Renal pelvis (tissue), 4 donors: ENCODE data around the gene BCL2L1. TPM values are rescaled to one million over a fixed set of nuclear protein-coding genes. Genes with fewer than 3 reads are reported as not detected.

Experiments
- DNase-seq: peaks from one replicate; pipeline ENCODE4 v3.0.0-alpha.2; 2013
- polyA plus RNA-seq, 3 donors: library from polyadenylated mRNA; unstranded; fragments of 120-200 nt; gene quantifications; one replicate each; pipeline ENCODE4 v1.2.1, GENCODE V29; 2013; ENCODE audit not compliant: insufficient read length in 3 of 3

Gene BCL2L1
- polyA plus RNA-seq, 3 donors: 80.1 to 84.8 (median 81.1) TPM

DNA sequence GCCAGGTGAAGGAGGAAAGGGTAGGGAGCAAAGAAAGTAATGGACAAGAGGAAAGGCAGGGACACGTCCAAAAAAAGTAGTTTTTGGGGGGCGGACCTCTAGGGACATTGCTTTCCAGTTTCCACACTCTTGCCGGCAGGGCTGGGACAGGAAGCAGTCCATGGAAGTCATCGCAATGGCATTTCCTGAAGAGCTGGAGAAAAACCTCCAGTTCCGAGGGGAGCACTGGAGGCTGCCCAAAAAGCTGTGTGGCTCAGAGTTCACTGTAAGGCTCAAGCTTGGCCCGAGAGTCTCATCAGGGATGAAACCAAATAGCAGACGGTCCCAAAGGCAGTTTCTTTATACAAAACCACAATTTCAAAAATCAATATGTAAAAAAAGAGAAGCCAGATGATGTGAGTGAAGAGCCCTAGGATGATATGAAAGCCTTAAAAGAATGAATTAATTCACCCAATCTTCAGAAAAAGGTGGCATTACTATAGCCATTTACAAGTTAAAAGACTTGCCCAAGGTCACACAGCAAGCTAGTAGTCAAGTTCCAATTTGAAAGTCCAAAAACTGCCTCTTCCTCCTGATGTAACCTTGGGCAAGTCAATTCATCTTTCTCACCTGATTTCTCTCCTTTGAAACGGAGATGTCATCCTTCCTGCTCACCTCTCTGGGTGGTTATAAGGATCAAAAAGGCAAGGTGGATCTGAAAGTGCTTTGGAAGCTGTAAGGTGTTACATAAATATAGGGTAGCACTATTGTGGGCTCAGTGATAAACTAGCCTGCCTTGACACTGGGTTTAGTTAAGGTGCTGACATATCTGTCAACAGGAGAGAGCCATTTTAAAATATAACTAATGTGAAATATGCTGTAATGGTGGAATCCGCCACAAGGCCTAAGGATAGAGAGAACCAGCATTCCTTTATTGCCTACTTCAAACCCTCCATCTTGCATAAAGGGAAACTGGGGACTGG, 9.1 kb downstream of the BCL2L1 start:
- DNase-seq: peak; percentile 69

GRCh38 chr20:31712564-31713311, 9.9 kb downstream of the BCL2L1 start:
- peak; percentile 78 for DNase-seq

DNA sequence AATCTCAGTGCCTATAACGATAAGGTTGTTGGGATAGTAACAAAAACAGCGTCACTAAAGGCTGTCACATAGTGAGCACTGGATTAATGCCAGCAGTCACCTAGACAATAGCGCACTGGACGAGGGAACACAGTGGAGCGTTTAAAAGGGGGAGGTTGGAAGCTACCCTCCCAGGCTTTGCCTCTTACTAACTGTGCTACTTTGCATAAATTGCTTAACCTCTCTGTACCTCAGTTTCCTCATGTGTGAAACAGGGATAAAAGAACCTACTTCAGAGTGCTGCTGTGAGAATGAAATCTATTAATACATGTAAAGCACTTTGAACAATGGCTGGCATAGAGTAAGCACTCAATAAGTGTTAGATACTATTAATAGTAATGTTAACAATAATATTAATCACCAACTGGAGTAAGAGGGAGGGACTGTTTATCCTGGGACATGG, 10.5 kb downstream of the BCL2L1 start:
- DNase-seq: no peak

- no peak for DNase-seq
Observed at GRCh38 chr20:31711179-31712111, 11.2 kb downstream of the BCL2L1 start.

DNA sequence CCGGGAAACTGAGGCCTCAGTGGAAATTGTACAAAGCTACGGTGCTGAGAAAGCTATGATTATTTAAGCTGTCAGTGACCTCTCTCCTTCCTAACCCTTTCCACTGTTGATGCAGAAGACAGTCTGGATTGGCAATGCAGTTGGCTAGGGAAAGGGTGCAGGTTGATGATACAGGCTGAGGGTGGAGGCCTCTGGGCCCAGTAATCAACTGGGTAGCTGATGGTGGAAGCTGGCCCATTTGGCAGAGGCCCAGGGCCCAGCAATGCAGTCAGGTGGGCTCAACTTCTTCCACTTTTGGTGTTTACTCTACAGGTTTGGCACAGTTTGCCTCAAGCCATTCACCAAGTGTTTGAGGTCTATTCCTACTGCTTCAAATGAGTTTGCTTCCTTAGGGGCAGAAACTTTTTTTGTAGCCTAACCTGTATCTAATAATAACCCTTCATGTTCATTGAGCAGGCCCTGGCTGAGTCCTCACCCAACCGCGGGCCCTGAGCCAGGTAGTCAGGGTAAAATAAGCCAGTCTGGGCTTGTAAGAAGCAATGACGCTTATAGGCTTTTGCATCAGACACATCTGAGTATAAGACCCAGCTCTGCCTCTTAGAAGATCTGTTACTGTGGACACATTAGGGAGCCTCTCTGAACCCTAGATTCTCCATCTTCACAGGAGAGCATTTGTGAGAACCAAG, 12.1 kb downstream of the BCL2L1 start:
- no peak for DNase-seq

GRCh38 chr20:31709939-31710338, 12.7 kb downstream of the BCL2L1 start:
- no peak for DNase-seq

- no peak for DNase-seq
Observed at GRCh38 chr20:31708736-31709534, 13.7 kb downstream of the BCL2L1 start.

DNA sequence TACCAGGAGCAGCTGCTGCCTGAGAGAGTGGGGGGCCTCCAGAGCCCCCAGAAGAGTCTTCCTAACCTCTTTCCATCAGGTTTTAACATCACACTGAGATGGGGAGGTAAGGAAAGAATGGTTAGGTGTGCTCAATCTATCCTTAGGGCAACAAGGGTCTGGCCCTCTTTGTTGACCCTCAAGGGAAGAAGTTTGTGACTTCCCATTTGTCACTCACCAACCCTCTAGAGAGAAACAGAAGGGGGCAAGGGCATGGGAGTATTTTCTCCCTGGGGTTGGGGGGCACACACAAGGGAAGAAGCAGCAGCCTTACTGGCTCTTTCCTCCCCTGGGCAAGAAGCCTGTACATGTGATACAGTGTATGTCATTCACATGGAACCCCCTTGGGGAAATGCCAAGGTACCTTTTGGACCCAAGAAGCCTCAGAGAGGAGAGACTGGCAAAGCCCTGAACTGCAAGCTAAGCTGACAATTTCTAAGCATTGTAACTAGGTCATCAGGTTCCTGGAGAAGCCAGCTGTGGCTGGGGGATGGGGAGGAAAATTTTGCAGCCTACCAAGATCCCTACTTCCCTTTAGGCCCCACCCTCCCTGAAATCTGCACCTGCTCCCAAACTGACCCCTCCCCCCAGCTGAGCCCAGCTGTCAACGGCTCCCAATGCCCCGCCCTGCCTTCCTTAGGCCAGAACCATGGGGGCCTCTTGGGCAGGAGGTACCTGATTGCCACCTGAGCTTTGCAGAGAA, 14.5 kb downstream of the BCL2L1 start:
- no peak for DNase-seq

GRCh38 chr20:31707258-31707615, 15.4 kb downstream of the BCL2L1 start:
- no peak for DNase-seq

- DNase-seq: no peak
Observed at GRCh38 chr20:31706607-31707257, 15.9 kb downstream of the BCL2L1 start.

DNA sequence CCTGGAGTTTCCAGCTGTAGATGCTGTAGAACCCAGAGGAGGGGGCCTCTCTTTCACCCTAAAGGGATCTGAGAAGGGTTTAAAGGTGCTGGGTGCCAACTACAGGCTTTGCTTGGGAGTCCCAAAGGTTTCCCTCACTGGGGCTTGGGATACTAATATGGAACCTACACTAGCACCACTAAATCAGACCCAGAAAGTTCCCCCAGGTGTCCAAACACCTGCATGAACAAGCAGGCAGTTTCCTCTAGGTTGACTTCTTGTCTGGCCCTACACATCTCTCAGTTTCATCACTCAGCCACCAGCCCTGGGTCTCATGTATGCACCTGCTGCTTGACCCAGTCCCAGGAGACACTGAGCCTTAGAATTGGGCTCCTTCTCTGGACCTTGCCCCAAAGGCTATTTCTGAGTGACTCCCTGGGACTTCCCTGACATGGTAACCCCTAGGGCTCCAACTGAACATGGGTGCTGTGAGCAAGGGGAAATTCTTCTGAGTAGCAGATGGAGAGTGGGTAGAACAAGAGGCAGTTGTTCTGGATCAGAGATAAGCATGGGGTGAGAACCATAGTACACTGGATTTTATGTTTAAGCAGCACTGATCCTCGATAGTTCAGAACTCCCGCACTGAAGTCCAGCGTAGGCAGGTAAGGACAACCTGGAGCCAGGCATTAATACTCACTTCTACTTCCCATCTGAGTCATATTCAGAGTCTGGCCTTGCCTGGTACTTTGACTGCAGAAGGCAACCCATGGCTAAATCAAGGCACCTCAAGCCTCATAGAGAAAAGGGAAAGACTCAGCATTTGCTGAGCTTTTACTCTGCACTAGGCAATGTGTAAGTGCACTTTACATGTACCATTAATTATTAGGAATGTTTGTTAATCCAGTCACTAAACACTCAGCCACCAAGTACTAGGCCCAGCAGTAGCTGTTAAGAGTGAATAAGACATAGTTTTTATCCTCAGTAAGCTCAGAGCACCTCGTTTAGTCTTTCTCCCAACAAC, 16.8 kb downstream of the BCL2L1 start:
- no peak for DNase-seq

- DNase-seq: no peak
Observed at GRCh38 chr20:31705191-31705590, 17.5 kb downstream of the BCL2L1 start.

DNA sequence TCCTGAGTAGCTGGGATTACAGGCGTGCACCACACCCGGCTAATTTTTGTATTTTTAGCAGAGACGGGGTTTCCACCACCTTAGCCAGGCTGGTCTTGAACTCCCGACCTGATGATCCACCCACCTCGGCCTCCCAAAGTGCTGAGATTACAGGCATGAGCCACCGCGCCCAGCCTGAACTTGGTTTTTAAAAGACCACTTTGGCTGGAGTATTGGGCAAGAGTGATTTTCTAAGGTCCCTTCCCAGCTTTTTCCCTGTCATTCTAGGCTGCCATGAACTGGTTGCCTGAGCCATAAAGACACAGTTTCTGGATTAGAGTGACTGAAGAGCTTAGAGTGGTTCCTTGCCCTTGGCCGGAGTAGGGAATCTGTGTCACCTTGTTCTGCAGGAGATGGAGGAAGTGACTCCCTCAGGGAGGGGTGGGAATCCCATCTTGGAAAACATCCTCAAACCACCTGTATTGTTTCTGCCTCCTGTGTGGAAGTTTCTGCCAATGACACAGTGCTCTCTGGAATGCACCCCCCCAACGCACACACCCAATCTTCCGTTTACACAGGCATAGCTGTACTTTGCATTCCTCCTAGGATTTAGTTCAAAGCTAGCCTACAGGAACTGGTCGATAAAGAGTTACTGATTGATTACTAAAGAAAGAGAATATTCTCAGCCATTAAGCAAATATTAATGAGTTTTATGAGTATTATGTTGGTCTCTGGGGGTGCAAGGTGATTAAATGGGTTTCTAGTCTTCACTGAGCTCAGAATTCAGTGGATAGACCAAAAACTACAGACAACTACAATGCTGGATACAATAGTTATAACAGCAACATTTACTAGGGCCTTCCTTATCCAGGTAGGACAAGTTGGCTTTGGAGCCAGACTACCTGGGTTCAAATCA, 18.2 kb downstream of the BCL2L1 start:
- no peak for DNase-seq

- DNase-seq: no peak
Observed at GRCh38 chr20:31701591-31701990, 21.1 kb downstream of the BCL2L1 start.

DNA sequence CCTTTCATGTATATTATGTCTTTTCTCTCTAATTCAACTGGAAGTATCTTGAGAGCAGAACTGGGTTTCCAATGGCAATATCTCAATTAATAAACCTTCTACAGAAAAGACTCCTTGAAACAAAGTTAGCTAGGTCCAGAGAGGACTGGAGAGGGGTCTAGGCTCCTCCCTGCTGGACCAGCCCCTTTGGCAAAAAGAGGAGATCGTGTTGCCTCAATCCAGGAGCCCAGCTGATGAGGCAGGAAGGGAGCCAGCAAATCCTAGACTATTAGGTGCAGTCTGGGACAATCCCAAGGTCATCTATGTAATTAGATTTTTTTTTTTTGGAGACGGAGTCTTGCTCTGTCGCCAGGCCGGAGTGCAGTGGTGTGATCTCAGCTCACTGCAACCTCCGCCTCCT, 21.9 kb downstream of the BCL2L1 start:
- no peak for DNase-seq
